ENCODE measurements around the gene C3orf33.

C3orf33 gene

GRCh38 chr3:155744626-155745324, 61.3 kb downstream of the C3orf33 start, which contains the start of gene PLCH1:
Gene PLCH1, minus strand, starts transcription at chr3:155745071. Its CDS starts 40,847 bp downstream, at chr3:155704224.
- H3K4me3 ChIP-seq (ENCODE audit: low read depth, low read length): peak within 1 kb of the TSS; percentile 72
- no peak for DNase-seq (ENCODE audit: low read depth)

- H3K4me3 ChIP-seq (ENCODE audit: low read depth, low read length): peak overlapping the region; percentile 72
- no peak for DNase-seq (ENCODE audit: low read depth)
Observed at GRCh38 chr3:155744010-155744625, 62.0 kb downstream of the C3orf33 start.

- DNase-seq (ENCODE audit: low read depth): no peak
- H3K4me3 ChIP-seq (ENCODE audit: low read depth, low read length): peak overlapping the region; percentile 72
Observed at GRCh38 chr3:155743606-155744005, 62.5 kb downstream of the C3orf33 start.

- no peak overlapping the region for H3K4me3 ChIP-seq (ENCODE audit: low read depth, low read length)
- DNase-seq (ENCODE audit: low read depth): no peak
Observed at GRCh38 chr3:155742349-155742965, 63.6 kb downstream of the C3orf33 start.

- no peak for DNase-seq (ENCODE audit: low read depth)
- H3K4me3 ChIP-seq (ENCODE audit: low read depth, low read length): no peak overlapping the region
Observed at GRCh38 chr3:155741603-155742002, 64.5 kb downstream of the C3orf33 start.

- H3K4me3 ChIP-seq (ENCODE audit: low read depth, low read length): no peak overlapping the region
- DNase-seq (ENCODE audit: low read depth): no peak
Observed at GRCh38 chr3:155741101-155741500, 65.0 kb downstream of the C3orf33 start.

- no peak for DNase-seq (ENCODE audit: low read depth)
- no peak overlapping the region for H3K4me3 ChIP-seq (ENCODE audit: low read depth, low read length)
Observed at GRCh38 chr3:155739154-155739553, 66.9 kb downstream of the C3orf33 start.

GRCh38 chr3:155738580-155739076, 67.5 kb downstream of the C3orf33 start:
- DNase-seq (ENCODE audit: low read depth): no peak
- no peak overlapping the region for H3K4me3 ChIP-seq (ENCODE audit: low read depth, low read length)

- no peak overlapping the region for H3K4me3 ChIP-seq (ENCODE audit: low read depth, low read length)
- no peak for DNase-seq (ENCODE audit: low read depth)
Observed at GRCh38 chr3:155737844-155738460, 68.1 kb downstream of the C3orf33 start.

- no peak overlapping the region for H3K4me3 ChIP-seq (ENCODE audit: low read depth, low read length)
Observed at GRCh38 chr3:155736381-155736780, 69.7 kb downstream of the C3orf33 start.

GRCh38 chr3:155730843-155731242, 75.2 kb downstream of the C3orf33 start:
- no peak overlapping the region for H3K4me3 ChIP-seq (ENCODE audit: low read depth, low read length)
- DNase-seq (ENCODE audit: low read depth): no peak

More at GRCh38 chr3:155736381-155736780, 69.7 kb downstream of the C3orf33 start:
- no peak for DNase-seq (ENCODE audit: low read depth)

- no peak for DNase-seq (ENCODE audit: low read depth)
- no peak overlapping the region for H3K4me3 ChIP-seq (ENCODE audit: low read depth, low read length)
Observed at GRCh38 chr3:155727836-155728235, 78.2 kb downstream of the C3orf33 start.

- no peak overlapping the region for H3K4me3 ChIP-seq (ENCODE audit: low read depth, low read length)
- no peak for DNase-seq (ENCODE audit: low read depth)
Observed at GRCh38 chr3:155714295-155714718, 91.8 kb downstream of the C3orf33 start.
